IMR-90 (cell line): ENCODE measurements around the gene GNAZ. TPM values are rescaled to one million over a fixed set of nuclear protein-coding genes. Genes with fewer than 3 reads are reported as not detected.
"Not testable (repeated sequence)": the region's sequence is repeated elsewhere in the genome, so short reads cannot be mapped to it uniquely, and the experiment has no call there.

ENCODE experiments used
- ATAC-seq: fragments of 200-7000 bp; cut with Tn5 transposase; 2 replicates; pipeline ENCODE4 v1.9.1; 2020; ENCODE audit warnings: low read depth, mild to moderate bottlenecking, moderate library complexity
- BruUV-seq: library from RNA; stranded (reverse); fragments of 400-500 nt; replicated peaks from 2 replicates; lab custom pipeline; 2021; lab: Mats Ljungman, UMichigan
- CTCF ChIA-PET: fragments of 300-600 bp; formaldehyde crosslinking; extraction: SDS; loops from one replicate; lab custom pipeline; 2021; ENCODE audit warnings: antibody characterized with exemption; lab: Yijun Ruan, JAX
- POLR2A ChIA-PET: fragments of 300-600 bp; sonication (Branson Sonifier 250); formaldehyde crosslinking; loops from one replicate; lab custom pipeline; 2022; ENCODE audit warnings: antibody characterized with exemption; ENCODE audit not compliant: unreplicated experiment; lab: Charles Lee
- DNase-seq: peaks from one replicate; pipeline ENCODE4 v3.0.0; 2013
- H2AFZ ChIP-seq: replicated peaks from 2 replicates; pipeline ENCODE3; 2013; ENCODE audit warnings: low read length, mild to moderate bottlenecking; ENCODE audit not compliant: poor library complexity
- H2AK5ac ChIP-seq: 2 replicates; pipeline ENCODE4 v1.6.1; 2013; ENCODE audit warnings: low read depth, low read length, inconsistent platforms
- H2AK9ac ChIP-seq: replicated peaks from 2 replicates; pipeline ENCODE3; 2013; ENCODE audit warnings: mild to moderate bottlenecking, low read depth, low read length, moderate library complexity; ENCODE audit not compliant: poor library complexity
- H2BK120ac ChIP-seq: 2 replicates; pipeline ENCODE4 v1.6.1; 2013; ENCODE audit warnings: low read depth, low read length, inconsistent platforms
- H2BK15ac ChIP-seq: 3 replicates; pipeline ENCODE4 v1.6.1; 2013; ENCODE audit warnings: low read depth, low read length, inconsistent platforms
- H2BK20ac ChIP-seq: 2 replicates; pipeline ENCODE4 v1.6.1; 2013; ENCODE audit warnings: low read depth, mild to moderate bottlenecking, inconsistent platforms, low read length, moderate library complexity
- H2BK5ac ChIP-seq: 2 replicates; pipeline ENCODE4 v1.6.1; 2013; ENCODE audit warnings: mild to moderate bottlenecking, low read depth, low read length, inconsistent platforms; ENCODE audit not compliant: poor library complexity, severe bottlenecking
- H3K14ac ChIP-seq: replicated peaks from 2 replicates; pipeline ENCODE4 v1.6.1; 2013; ENCODE audit warnings: low read depth, low read length, inconsistent platforms
- H3K18ac ChIP-seq: 2 replicates; pipeline ENCODE4 v1.6.1; 2013; ENCODE audit warnings: low read depth, low read length, control low read depth
- H3K23ac ChIP-seq: 2 replicates; pipeline ENCODE4 v1.6.1; 2013; ENCODE audit warnings: low read depth, low read length, inconsistent platforms
- H3K27ac ChIP-seq: 2 replicates; pipeline ENCODE4 v1.5.1; 2013; ENCODE audit warnings: mild to moderate bottlenecking, control low read depth, low read length; ENCODE audit not compliant: insufficient read depth
- H3K27me3 ChIP-seq: 2 replicates; pipeline ENCODE4 v1.6.1; 2013; ENCODE audit warnings: low read length; ENCODE audit not compliant: control insufficient read depth, insufficient read depth
- H3K36me3 ChIP-seq: 2 replicates; pipeline ENCODE4 v1.6.1; 2013; ENCODE audit warnings: low read length, mixed read lengths; ENCODE audit not compliant: control insufficient read depth, insufficient read depth
- H3K4ac ChIP-seq: 2 replicates; pipeline ENCODE4 v1.6.1; 2013; ENCODE audit warnings: low read depth, low read length, inconsistent platforms
- H3K4me1 ChIP-seq: 2 replicates; pipeline ENCODE4 v1.6.1; 2013; ENCODE audit warnings: low read length, mixed read lengths; ENCODE audit not compliant: control insufficient read depth, insufficient read depth
- H3K4me2 ChIP-seq: 2 replicates; pipeline ENCODE4 v1.6.1; 2013; ENCODE audit warnings: low read depth, mild to moderate bottlenecking, control low read depth, low read length, moderate library complexity
- H3K4me3 ChIP-seq: 2 replicates; pipeline ENCODE4 v1.5.1; 2013; ENCODE audit warnings: low read depth, mild to moderate bottlenecking, control low read depth, low read length, moderate library complexity; ENCODE audit not compliant: insufficient read depth
- H3K56ac ChIP-seq: 2 replicates; pipeline ENCODE4 v1.6.1; 2013; ENCODE audit warnings: low read length, inconsistent platforms; ENCODE audit not compliant: insufficient read depth; ENCODE audit errors: extremely low read depth
- H3K79me1 ChIP-seq, 2 experiments: 2 replicates each; pipeline ENCODE4 v1.6.1; 2013; ENCODE audit warnings: low read length in 2 of 2, inconsistent platforms in 1 of 2, low read depth in 1 of 2
- H3K9ac ChIP-seq: 2 replicates; pipeline ENCODE4 v1.6.1; 2013; ENCODE audit warnings: low read depth, low read length, control low read depth
- H3K9me1 ChIP-seq: 2 replicates; pipeline ENCODE4 v1.6.1; 2013; ENCODE audit warnings: low read length, inconsistent platforms; ENCODE audit not compliant: insufficient read depth
- H3K9me3 ChIP-seq: 2 replicates; pipeline ENCODE4 v1.6.1; 2013; ENCODE audit warnings: low read length; ENCODE audit not compliant: control insufficient read depth, insufficient read depth
- H4K20me1 ChIP-seq: 2 replicates; pipeline ENCODE4 v1.6.1; 2013; ENCODE audit warnings: low read length, inconsistent platforms; ENCODE audit not compliant: insufficient read depth
- H4K5ac ChIP-seq: 2 replicates; pipeline ENCODE4 v1.6.1; 2013; ENCODE audit warnings: mild to moderate bottlenecking, low read depth, low read length, control low read depth
- H4K8ac ChIP-seq, 2 experiments: 2 replicates each; pipeline ENCODE4 v1.6.1; 2013; ENCODE audit warnings: low read depth in 2 of 2, low read length in 2 of 2, control low read depth in 1 of 2, inconsistent platforms in 1 of 2
- H4K91ac ChIP-seq: 2 replicates; pipeline ENCODE4 v1.6.1; 2013; ENCODE audit warnings: low read depth, low read length, inconsistent platforms; ENCODE audit not compliant: insufficient read depth
- WGBS, 2 experiments: methylation state at CpG; one replicate each; pipeline versions ENCODE4 v1.1.5 to v1.1.7; 2013; ENCODE audit warnings: missing lambda C conversion rate in 2 of 2; ENCODE audit not compliant: insufficient read length in 1 of 2; ENCODE audit errors: extremely low coverage in 2 of 2; 5-methylcytosine and 5-hydroxymethylcytosine counted together
- dilution Hi-C: fragments of 300-500 bp; cut with HindIII; formaldehyde crosslinking; loops from one replicate; pipeline ENCODE4 v1.14.3; 2018; ENCODE audit warnings: low sequenced_read_pairs; ENCODE audit not compliant: unreplicated experiment
- in situ Hi-C: fragments of 300-500 bp; cut with MboI; formaldehyde crosslinking; loops from 3 replicates; pipeline ENCODE4 v1.14.3; 2019; ENCODE audit warnings: low sequenced_read_pairs, inconsistent platforms, mixed read lengths
- intact Hi-C: fragments of 100-400 bp; cut with micrococcal nuclease; formaldehyde crosslinking; loops from 2 replicates; pipeline ENCODE4 v1.10.0; 2022
- polyA plus RNA-seq, 3 experiments: library from polyadenylated mRNA; depleted of rRNA; stranded (reverse); fragments of >200 nt; gene quantifications; 2 replicates each; pipeline ENCODE4 v1.2.3, GENCODE V29; 2012; ENCODE audit warnings: low replicate concordance in 1 of 3
- total RNA-seq: library from RNA; depleted of rRNA; stranded (reverse); fragments of >200 nt; gene quantifications from 2 replicates; pipeline ENCODE4 v1.2.3, GENCODE V29; 2012

The GNAZ gene
- total and polyA plus RNA-seq, 2 of the 4 experiments (the other 2 are of a cell fraction) = 1.5 to 2.5 TPM

DNA sequence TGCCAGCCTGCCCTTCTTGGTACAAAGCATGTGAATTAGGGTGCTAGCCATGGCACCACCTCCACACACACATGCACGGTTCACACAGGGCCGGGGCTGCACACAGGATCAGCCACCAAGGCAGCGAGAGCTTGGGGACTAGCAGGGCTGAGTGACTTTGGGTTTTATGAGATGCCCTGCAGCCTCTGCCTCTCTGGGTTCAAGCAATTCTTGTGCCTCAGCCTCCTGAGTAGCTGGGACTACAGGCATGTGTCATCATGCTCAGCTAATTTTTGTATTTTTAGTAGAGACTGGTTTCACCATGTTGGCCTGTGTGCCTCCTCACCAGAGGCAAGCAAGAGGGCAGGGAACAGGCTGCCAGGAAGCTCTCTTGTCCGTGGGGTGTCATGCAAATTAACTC lies 66.7 kb downstream of the GNAZ start:
- H2BK15ac ChIP-seq, CTCF ChIA-PET, H4K20me1 ChIP-seq, H3K36me3 ChIP-seq, H2BK20ac ChIP-seq, dilution Hi-C loops, H3K18ac ChIP-seq, H3K56ac ChIP-seq, DNase-seq, H2AK9ac ChIP-seq, H3K79me1 ChIP-seq, H3K9me1 ChIP-seq, in situ Hi-C loops, POLR2A ChIA-PET, ATAC-seq, H3K4me1 ChIP-seq, H2AFZ ChIP-seq, H4K91ac ChIP-seq, H3K23ac ChIP-seq, H4K8ac ChIP-seq, H3K27me3 ChIP-seq, H2BK5ac ChIP-seq, H3K4me3 ChIP-seq, H2BK120ac ChIP-seq, H3K14ac ChIP-seq, H3K4ac ChIP-seq, H3K4me2 ChIP-seq, H4K5ac ChIP-seq, BruUV-seq, H3K9ac ChIP-seq, H2AK5ac ChIP-seq, H3K27ac ChIP-seq, H3K9me3 ChIP-seq: not testable (repeated sequence)
- intact Hi-C loops = loop anchor here (10.0 kb wide), 1 partner anchor 672 kb away; no protein-coding TSS in a partner anchor
- WGBS, 2 experiments = no CpG with 5 or more reads among the region's 4 CpGs
